ENCODE results near the gene HASPIN.

HASPIN gene

GRCh38 chr17:3681057-3681456, 42.6 kb upstream of the HASPIN start:
- Histone ChIP-seq H3K4me3 (ENCODE audit: low read depth in 1 of 2, low read length in 1 of 2) (no peak overlapping the region), H3K4me1 (ENCODE audit: control insufficient read depth in 1 of 2, insufficient read depth in 1 of 2, low read depth in 1 of 2, low read length in 1 of 2) (peaks cover 0 to 4% of the 10 kb centered on the region in 2 experiments), H3K27me3 (peaks cover 14% of the 10 kb centered on the region), H3K27ac (no peak overlapping the region), H3K36me3 (no peaks in the 10 kb centered on the region), H3K9me3 (no peaks in the 10 kb centered on the region)
- TF ChIP-seq, protein P1, sequence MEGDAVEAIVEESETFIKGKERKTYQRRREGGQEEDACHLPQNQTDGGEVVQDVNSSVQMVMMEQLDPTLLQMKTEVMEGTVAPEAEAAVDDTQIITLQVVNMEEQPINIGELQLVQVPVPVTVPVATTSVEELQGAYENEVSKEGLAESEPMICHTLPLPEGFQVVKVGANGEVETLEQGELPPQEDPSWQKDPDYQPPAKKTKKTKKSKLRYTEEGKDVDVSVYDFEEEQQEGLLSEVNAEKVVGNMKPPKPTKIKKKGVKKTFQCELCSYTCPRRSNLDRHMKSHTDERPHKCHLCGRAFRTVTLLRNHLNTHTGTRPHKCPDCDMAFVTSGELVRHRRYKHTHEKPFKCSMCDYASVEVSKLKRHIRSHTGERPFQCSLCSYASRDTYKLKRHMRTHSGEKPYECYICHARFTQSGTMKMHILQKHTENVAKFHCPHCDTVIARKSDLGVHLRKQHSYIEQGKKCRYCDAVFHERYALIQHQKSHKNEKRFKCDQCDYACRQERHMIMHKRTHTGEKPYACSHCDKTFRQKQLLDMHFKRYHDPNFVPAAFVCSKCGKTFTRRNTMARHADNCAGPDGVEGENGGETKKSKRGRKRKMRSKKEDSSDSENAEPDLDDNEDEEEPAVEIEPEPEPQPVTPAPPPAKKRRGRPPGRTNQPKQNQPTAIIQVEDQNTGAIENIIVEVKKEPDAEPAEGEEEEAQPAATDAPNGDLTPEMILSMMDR (IDR thresholded peaks at IDR 0.05), result no peak

GRCh38 chr17:3681565-3681964, 42.1 kb upstream of the HASPIN start:
- H3K27ac ChIP-seq, result no peak overlapping the region
- no peaks in the 10 kb centered on the region for H3K9me3 ChIP-seq
- TF ChIP-seq, protein P1 (IDR thresholded peaks at IDR 0.05), result no peak
- no peak overlapping the region for H3K4me3 ChIP-seq (ENCODE audit: low read depth in 1 of 2, low read length in 1 of 2)
- no peaks in the 10 kb centered on the region for H3K36me3 ChIP-seq
- peaks cover 0 to 4% of the 10 kb centered on the region in 2 experiments for H3K4me1 ChIP-seq (ENCODE audit: control insufficient read depth in 1 of 2, insufficient read depth in 1 of 2, low read depth in 1 of 2, low read length in 1 of 2)
- H3K27me3 ChIP-seq, result peaks cover 14% of the 10 kb centered on the region

GRCh38 chr17:3682033-3682432, 41.7 kb upstream of the HASPIN start:
- Histone ChIP-seq H3K9me3 (no peaks in the 10 kb centered on the region), H3K27ac (no peak overlapping the region), H3K4me1 (ENCODE audit: control insufficient read depth in 1 of 2, insufficient read depth in 1 of 2, low read depth in 1 of 2, low read length in 1 of 2) (peaks cover 0 to 4% of the 10 kb centered on the region in 2 experiments), H3K27me3 (peaks cover 14% of the 10 kb centered on the region), H3K36me3 (no peaks in the 10 kb centered on the region), H3K4me3 (ENCODE audit: low read depth in 1 of 2, low read length in 1 of 2) (no peak overlapping the region)
- TF ChIP-seq, protein P1 (IDR thresholded peaks at IDR 0.05), result no peak

GRCh38 chr17:3683054-3683511, 40.6 kb upstream of the HASPIN start:
- TF ChIP-seq, protein P1 (IDR thresholded peaks at IDR 0.05), result peak; percentile 89
- no peak overlapping the region for H3K4me3 ChIP-seq (ENCODE audit: low read depth in 1 of 2, low read length in 1 of 2)
- no peaks in the 10 kb centered on the region for H3K36me3 ChIP-seq
- H3K27ac ChIP-seq, result no peak overlapping the region
- peaks cover 0 to 4% of the 10 kb centered on the region in 2 experiments for H3K4me1 ChIP-seq (ENCODE audit: control insufficient read depth in 1 of 2, insufficient read depth in 1 of 2, low read depth in 1 of 2, low read length in 1 of 2)
- H3K9me3 ChIP-seq, result no peaks in the 10 kb centered on the region
- peaks cover 14% of the 10 kb centered on the region for H3K27me3 ChIP-seq

GRCh38 chr17:3685174-3685573, 38.5 kb upstream of the HASPIN start:
- Histone ChIP-seq H3K9me3 (no peaks in the 10 kb centered on the region), H3K4me3 (ENCODE audit: low read depth in 1 of 2, low read length in 1 of 2) (no peak overlapping the region), H3K27ac (no peak overlapping the region), H3K4me1 (ENCODE audit: control insufficient read depth in 1 of 2, insufficient read depth in 1 of 2, low read depth in 1 of 2, low read length in 1 of 2) (peaks cover 0 to 4% of the 10 kb centered on the region in 2 experiments), H3K27me3 (peaks cover 14% of the 10 kb centered on the region), H3K36me3 (no peaks in the 10 kb centered on the region)
- TF ChIP-seq, protein P1 (IDR thresholded peaks at IDR 0.05), result no peak
